Measurements from ENCODE around the gene ARFIP2. TPM values are rescaled to one million over a fixed set of nuclear protein-coding genes. Genes with fewer than 3 reads are reported as not detected.

The ARFIP2 gene
- total RNA-seq, 1 experiment from 2014 or later = 100 TPM

GRCh38 chr11:6498121-6498520 lies 17.0 kb upstream of the ARFIP2 start:
- peaks cover 17% of the 10 kb centered on the region for H3K4me1 Mint-ChIP-seq (ENCODE audit: low read depth, unreplicated experiment)
- intact Hi-C loops (cut with micrococcal nuclease; ENCODE audit: unreplicated experiment) = no loop called here
- Histone ChIP-seq H3K4me3 (ENCODE audit: low read depth, low read length) (no peak overlapping the region), H3K36me3 (ENCODE audit: control insufficient read depth, insufficient read depth, low read length) (peaks cover 2% of the 10 kb centered on the region; the same call in 1 of the 2 replicates), H3K27me3 (replicated peaks; ENCODE audit: control insufficient read depth, insufficient read depth, low read length) (no peaks in the 10 kb centered on the region), H3K4me1 (no peaks in the 10 kb centered on the region), H3K9me3 (no peaks in the 10 kb centered on the region)
- POLR2A ChIA-PET = no interaction called here
- TF ChIP-seq, protein P1, sequence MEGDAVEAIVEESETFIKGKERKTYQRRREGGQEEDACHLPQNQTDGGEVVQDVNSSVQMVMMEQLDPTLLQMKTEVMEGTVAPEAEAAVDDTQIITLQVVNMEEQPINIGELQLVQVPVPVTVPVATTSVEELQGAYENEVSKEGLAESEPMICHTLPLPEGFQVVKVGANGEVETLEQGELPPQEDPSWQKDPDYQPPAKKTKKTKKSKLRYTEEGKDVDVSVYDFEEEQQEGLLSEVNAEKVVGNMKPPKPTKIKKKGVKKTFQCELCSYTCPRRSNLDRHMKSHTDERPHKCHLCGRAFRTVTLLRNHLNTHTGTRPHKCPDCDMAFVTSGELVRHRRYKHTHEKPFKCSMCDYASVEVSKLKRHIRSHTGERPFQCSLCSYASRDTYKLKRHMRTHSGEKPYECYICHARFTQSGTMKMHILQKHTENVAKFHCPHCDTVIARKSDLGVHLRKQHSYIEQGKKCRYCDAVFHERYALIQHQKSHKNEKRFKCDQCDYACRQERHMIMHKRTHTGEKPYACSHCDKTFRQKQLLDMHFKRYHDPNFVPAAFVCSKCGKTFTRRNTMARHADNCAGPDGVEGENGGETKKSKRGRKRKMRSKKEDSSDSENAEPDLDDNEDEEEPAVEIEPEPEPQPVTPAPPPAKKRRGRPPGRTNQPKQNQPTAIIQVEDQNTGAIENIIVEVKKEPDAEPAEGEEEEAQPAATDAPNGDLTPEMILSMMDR (IDR thresholded peaks at IDR 0.05; ENCODE audit: insufficient read depth in 1 of 2, low read depth in 1 of 2, low read length in 1 of 2, severe bottlenecking in 1 of 2, unreplicated experiment in 1 of 2) = no peak
- peaks cover 7% of the 10 kb centered on the region for H3K36me3 Mint-ChIP-seq (ENCODE audit: insufficient read depth, unreplicated experiment)
- BruUV-seq (replicated peaks) = no TSS peak
- no peaks in the 10 kb centered on the region for H3K9me3 Mint-ChIP-seq (ENCODE audit: unreplicated experiment)
- H3K27me3 Mint-ChIP-seq (ENCODE audit: insufficient read depth, unreplicated experiment) = no peaks in the 10 kb centered on the region
- no peak for DNase-seq
- no peak overlapping the region for H3K4me3 Mint-ChIP-seq (ENCODE audit: unreplicated experiment)
- CTCF ChIA-PET = interaction anchor here (0.6 to 3.1 kb wide), 3 partner anchors 22 to 119 kb away, joined by 3 to 13 read pairs (median 4); no protein-coding TSS in a partner anchor
- no peak overlapping the region for H3K27ac Mint-ChIP-seq (ENCODE audit: unreplicated experiment)

DNA sequence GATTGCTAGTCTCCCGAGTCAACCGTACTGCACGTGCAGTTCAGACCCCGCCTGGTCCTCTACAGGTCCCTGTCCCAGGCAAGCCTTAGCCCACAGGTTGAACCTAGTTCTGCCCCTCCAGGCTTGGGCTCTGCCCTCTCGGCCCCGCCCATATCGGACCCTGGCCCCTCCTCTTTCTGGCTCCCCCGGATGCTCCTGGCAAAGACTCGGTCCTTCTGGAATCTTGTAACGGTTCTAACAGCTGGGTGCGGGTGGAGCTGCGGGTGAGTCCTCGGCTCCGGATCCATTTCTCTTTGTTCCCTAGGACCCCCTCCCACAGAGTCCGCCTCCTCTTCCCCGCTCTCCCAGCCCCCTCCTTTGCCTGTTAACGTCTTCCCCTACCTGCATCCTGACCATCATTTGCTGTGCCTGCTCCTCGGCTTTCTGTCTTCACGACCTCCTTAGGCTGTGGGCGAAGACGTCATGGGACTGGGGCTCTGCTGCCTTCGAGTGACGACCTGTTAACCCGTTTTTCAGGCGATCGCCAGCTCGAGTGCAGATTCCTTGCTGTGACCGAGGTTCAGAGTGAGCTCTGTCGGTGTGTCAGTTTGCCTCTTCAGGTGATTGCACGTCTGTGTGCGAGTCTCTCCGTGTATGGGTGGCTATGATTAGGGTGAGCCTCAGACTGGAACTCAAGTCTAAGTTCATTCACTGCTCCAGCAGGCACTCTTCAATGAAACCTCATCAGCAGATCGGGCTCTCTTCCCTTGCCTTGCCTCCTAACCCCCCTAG lies 16.1 kb upstream of the ARFIP2 start, which contains the start of gene DNHD1:
DNHD1 (plus strand) TSS at position 212 of the 771 bp plus-strand sequence. CDS start 936 bp downstream, outside the sequence.
- CTCF ChIA-PET = interaction anchor here (0.6 kb wide), 1 partner anchor 105 kb away, joined by 5 read pairs; no protein-coding TSS in a partner anchor
- H3K4me3 Mint-ChIP-seq (ENCODE audit: unreplicated experiment) = no peak within 1 kb of the TSS
- H3K4me3 ChIP-seq (ENCODE audit: low read depth, low read length) = no peak within 1 kb of the TSS

DNA sequence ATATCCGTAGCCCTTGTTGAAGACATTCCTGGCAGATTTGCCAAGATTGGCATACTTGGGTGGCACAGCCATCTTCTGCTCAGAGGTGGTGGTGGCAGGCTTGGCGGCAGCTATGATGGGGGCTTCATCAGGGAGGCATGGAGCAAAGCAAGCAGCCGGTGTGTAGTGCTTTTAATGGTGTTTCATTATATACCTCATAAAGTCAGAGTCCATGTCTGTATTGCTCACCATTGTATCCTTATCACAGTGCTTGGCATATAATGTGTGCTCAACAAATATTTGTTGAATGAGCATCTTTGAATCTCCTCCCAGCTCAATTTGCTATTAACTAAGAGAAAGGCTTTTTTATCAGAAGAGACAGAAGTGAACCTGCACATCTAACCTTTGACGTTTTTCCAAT lies 8.2 kb upstream of the ARFIP2 start:
- H3K27ac Mint-ChIP-seq (ENCODE audit: unreplicated experiment) = peak overlapping the region; percentile 29
- H3K4me3 Mint-ChIP-seq (ENCODE audit: unreplicated experiment) = peak overlapping the region; percentile 35
- peaks cover 62% of the 10 kb centered on the region for H3K4me1 ChIP-seq
- intact Hi-C loops (cut with micrococcal nuclease; ENCODE audit: unreplicated experiment) = loop anchor here (1.0 to 2.0 kb wide), 2 partner anchors 31 to 193 kb away; partner anchors contain the start of gene MRPL17
- H3K9me3 ChIP-seq = no peaks in the 10 kb centered on the region
- no peak overlapping the region for H3K4me3 ChIP-seq (ENCODE audit: low read depth, low read length)
- POLR2A ChIA-PET = interaction anchor here (1.3 kb wide), 1 partner anchor 8 kb away, joined by 5 read pairs; the partner anchor contains the start of genes ARFIP2 and TIMM10B
- CTCF ChIA-PET = interaction anchor here (0.8 to 1.8 kb wide), 6 partner anchors 8 to 126 kb away, joined by 3 to 8 read pairs (median 4); partner anchors contain the start of genes APBB1, ARFIP2 and TIMM10B
- TF ChIP-seq, protein P1 (IDR thresholded peaks at IDR 0.05; ENCODE audit: insufficient read depth in 1 of 2, low read depth in 1 of 2, low read length in 1 of 2, severe bottlenecking in 1 of 2, unreplicated experiment in 1 of 2) = no peak
- no peaks in the 10 kb centered on the region for H3K27me3 Mint-ChIP-seq (ENCODE audit: insufficient read depth, unreplicated experiment)
- peaks cover 6% of the 10 kb centered on the region for H3K4me1 Mint-ChIP-seq (ENCODE audit: low read depth, unreplicated experiment)
- BruUV-seq (replicated peaks) = no TSS peak
- H3K9me3 Mint-ChIP-seq (ENCODE audit: unreplicated experiment) = no peaks in the 10 kb centered on the region
- no peaks in the 10 kb centered on the region for H3K27me3 ChIP-seq (replicated peaks; ENCODE audit: control insufficient read depth, insufficient read depth, low read length)
- H3K36me3 Mint-ChIP-seq (ENCODE audit: insufficient read depth, unreplicated experiment) = peaks cover 7% of the 10 kb centered on the region
- H3K36me3 ChIP-seq (ENCODE audit: control insufficient read depth, insufficient read depth, low read length) = no peaks in the 10 kb centered on the region
- peak in 1 of 2 experiments; percentile 36 for DNase-seq

More for the DNA sequence above, 16.1 kb upstream of the ARFIP2 start, which contains the start of gene DNHD1:
- no TSS peak for BruUV-seq (replicated peaks)
- intact Hi-C loops (cut with micrococcal nuclease; ENCODE audit: unreplicated experiment) = no loop called here
- Mint-ChIP-seq H3K4me1 (ENCODE audit: low read depth, unreplicated experiment) (peaks cover 17% of the 10 kb centered on the region), H3K27ac (ENCODE audit: unreplicated experiment) (peak within 1 kb of the TSS; percentile 6), H3K9me3 (ENCODE audit: unreplicated experiment) (no peaks in the 10 kb centered on the region), H3K36me3 (ENCODE audit: insufficient read depth, unreplicated experiment) (peaks cover 7% of the 10 kb centered on the region), H3K27me3 (ENCODE audit: insufficient read depth, unreplicated experiment) (no peaks in the 10 kb centered on the region)
- Histone ChIP-seq H3K4me1 (no peaks in the 10 kb centered on the region), H3K36me3 (ENCODE audit: control insufficient read depth, insufficient read depth, low read length) (peaks cover 2% of the 10 kb centered on the region; the same call in 1 of the 2 replicates), H3K27me3 (replicated peaks; ENCODE audit: control insufficient read depth, insufficient read depth, low read length) (no peaks in the 10 kb centered on the region), H3K9me3 (no peaks in the 10 kb centered on the region)
- no peak for DNase-seq
- TF ChIP-seq, protein P1 (IDR thresholded peaks at IDR 0.05; ENCODE audit: insufficient read depth in 1 of 2, low read depth in 1 of 2, low read length in 1 of 2, severe bottlenecking in 1 of 2, unreplicated experiment in 1 of 2) = no peak
- POLR2A ChIA-PET = interaction anchor here (0.6 kb wide), 1 partner anchor 74 kb away, joined by 10 read pairs; no protein-coding TSS in a partner anchor

Measured in Caco-2 (cell line).